ENCODE results near the gene CTRB1. TPM values are rescaled to one million over a fixed set of nuclear protein-coding genes. Genes with fewer than 3 reads are reported as not detected.

The CTRB1 gene
- total and polyA plus RNA-seq, 2 of the 8 experiments (the other 6 are each of a cell fraction or from before 2014, with no cell fraction given), result not detected

DNA sequence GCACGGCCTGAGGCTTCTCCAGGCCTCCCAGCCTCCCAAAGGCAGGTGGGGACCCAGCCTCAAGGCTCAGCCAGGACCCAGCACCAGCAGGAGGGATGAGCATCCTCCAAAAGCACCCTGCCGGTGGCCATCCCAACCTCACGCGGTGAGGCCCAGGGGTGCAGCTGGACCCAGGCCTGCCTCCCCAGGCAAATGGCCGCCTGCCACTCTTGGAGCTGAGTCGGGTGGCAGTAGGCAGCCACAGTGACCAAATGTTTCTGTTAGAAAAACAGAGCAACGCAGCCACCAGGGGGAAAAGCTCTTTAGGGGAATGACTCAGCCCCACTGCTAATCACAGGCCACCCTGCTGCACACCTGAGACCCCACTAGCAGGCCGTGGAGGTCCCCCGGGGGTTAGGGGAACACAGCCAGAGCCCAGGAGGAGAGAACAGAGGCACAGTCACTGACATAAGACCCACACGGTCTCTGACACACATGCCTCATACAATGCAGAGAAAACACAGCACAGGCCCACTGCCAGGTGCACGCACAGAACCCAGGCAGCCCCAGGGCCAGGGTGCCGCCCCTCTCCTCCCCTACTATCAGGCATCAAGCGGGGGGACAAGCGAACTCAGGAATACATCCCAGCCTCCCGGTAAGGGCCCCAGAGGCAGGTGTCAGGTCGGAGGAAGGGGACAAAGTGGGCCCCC, 20.2 kb downstream of the CTRB1 start (continued):
- TF ChIP-seq CHD7 (IDR thresholded peaks at IDR 0.05; ENCODE audit: insufficient replicate concordance, low read length) (no peak), NRF1 (IDR thresholded peaks at IDR 0.05; ENCODE audit: low read depth, low read length) (no peak), RAD21 (IDR thresholded peaks at IDR 0.05 in 1 of 2, conservative IDR thresholded peaks at IDR 0.05 in 1 of 2; ENCODE audit: low read depth in 2 of 2, low read length in 2 of 2) (0 out of 4 replicates have a peak, but pooled peaks of 1 of the 2 experiments have one; percentile 7), EP300 (IDR thresholded peaks at IDR 0.05; ENCODE audit: borderline replicate concordance in 1 of 2, low read depth in 2 of 2, low read length in 2 of 2) (no peak), KDM1A (IDR thresholded peaks at IDR 0.05; ENCODE audit: borderline replicate concordance, low read length) (no peak), MAFK (IDR thresholded peaks at IDR 0.05; ENCODE audit: low read depth, low read length) (0 out of 2 replicates have a peak, but pooled peaks have one; percentile 10)
